IPS-NIHi7 (cell line): ENCODE results near the gene LRP2.

ENCODE experiments used
- DNase-seq: peaks from one replicate; pipeline ENCODE4 v3.0.0; 2012; ENCODE audit warnings: mixed read lengths; ENCODE audit errors: extremely low spot score

Gene LRP2

GRCh38 chr2:169091761-169092519 lies 270.4 kb downstream of the LRP2 start:
- DNase-seq, result no peak

- no peak for DNase-seq
Observed at GRCh38 chr2:169091256-169091655, 271.1 kb downstream of the LRP2 start.

- no peak for DNase-seq
Observed at GRCh38 chr2:169090133-169090820, 272.1 kb downstream of the LRP2 start.

- no peak for DNase-seq
Observed at GRCh38 chr2:169089182-169089581, 273.2 kb downstream of the LRP2 start.

- no peak for DNase-seq
Observed at GRCh38 chr2:169087757-169088379, 274.5 kb downstream of the LRP2 start.

GRCh38 chr2:169086893-169087467 lies 275.4 kb downstream of the LRP2 start:
- no peak for DNase-seq

- DNase-seq, result no peak
Observed at GRCh38 chr2:169082995-169083394, 279.3 kb downstream of the LRP2 start.

GRCh38 chr2:169081551-169081950 lies 280.8 kb downstream of the LRP2 start:
- no peak for DNase-seq

- DNase-seq, result no peak
Observed at GRCh38 chr2:169080250-169081069, 281.9 kb downstream of the LRP2 start.

- no peak for DNase-seq
Observed at GRCh38 chr2:169077674-169078240, 284.6 kb downstream of the LRP2 start.
